Measurements from ENCODE around the gene AP2A2.

The AP2A2 gene

GRCh38 chr11:980438-981357 lies 55.0 kb downstream of the AP2A2 start:
- DNase-seq (ENCODE audit: low read depth): no peak
- TF ChIP-seq CTCF (IDR thresholded peaks at IDR 0.05; ENCODE audit: low read depth, low read length, missing control alignments): no peak
- H3K4me3 ChIP-seq (ENCODE audit: low read depth, low read length): no peak overlapping the region

- no peak for TF ChIP-seq CTCF (IDR thresholded peaks at IDR 0.05; ENCODE audit: low read depth, low read length, missing control alignments)
- DNase-seq (ENCODE audit: low read depth): no peak
- H3K4me3 ChIP-seq (ENCODE audit: low read depth, low read length): no peak overlapping the region
Observed at GRCh38 chr11:981764-982163, 56.1 kb downstream of the AP2A2 start.

GRCh38 chr11:984546-984945 lies 58.9 kb downstream of the AP2A2 start:
- no peak overlapping the region for H3K4me3 ChIP-seq (ENCODE audit: low read depth, low read length)
- DNase-seq (ENCODE audit: low read depth): no peak
- TF ChIP-seq CTCF (IDR thresholded peaks at IDR 0.05; ENCODE audit: low read depth, low read length, missing control alignments): no peak

GRCh38 chr11:985406-985805 lies 59.7 kb downstream of the AP2A2 start:
- no peak for TF ChIP-seq CTCF (IDR thresholded peaks at IDR 0.05; ENCODE audit: low read depth, low read length, missing control alignments)
- no peak overlapping the region for H3K4me3 ChIP-seq (ENCODE audit: low read depth, low read length)
- DNase-seq (ENCODE audit: low read depth): no peak

GRCh38 chr11:985848-986247 lies 60.2 kb downstream of the AP2A2 start:
- no peak for TF ChIP-seq CTCF (IDR thresholded peaks at IDR 0.05; ENCODE audit: low read depth, low read length, missing control alignments)

GRCh38 chr11:986270-986951 lies 60.7 kb downstream of the AP2A2 start:
- no peak for TF ChIP-seq CTCF (IDR thresholded peaks at IDR 0.05; ENCODE audit: low read depth, low read length, missing control alignments)
- DNase-seq (ENCODE audit: low read depth): no peak
- no peak overlapping the region for H3K4me3 ChIP-seq (ENCODE audit: low read depth, low read length)

More at GRCh38 chr11:985848-986247, 60.2 kb downstream of the AP2A2 start:
- no peak overlapping the region for H3K4me3 ChIP-seq (ENCODE audit: low read depth, low read length)
- DNase-seq (ENCODE audit: low read depth): no peak
